Hepatocyte (in vitro differentiated cells): ENCODE results near the gene WDHD1. TPM values are rescaled to one million over a fixed set of nuclear protein-coding genes. Genes with fewer than 3 reads are reported as not detected.

ENCODE experiments used
- DNase-seq: peaks from one replicate; pipeline ENCODE4 v3.0.0-alpha.2; 2016; ENCODE audit warnings: low spot score
- H2AFZ ChIP-seq: fragments of 200-600 bp; sonication (generic); 2 replicates; pipeline ENCODE4 v1.6.0; 2016; ENCODE audit warnings: antibody characterized with exemption, mild to moderate bottlenecking
- H3K27ac ChIP-seq: fragments of 200-600 bp; sonication (generic); 2 replicates; pipeline ENCODE4 v1.5.1; 2016; ENCODE audit warnings: mild to moderate bottlenecking
- H3K27me3 ChIP-seq: fragments of 200-600 bp; sonication (generic); 2 replicates; pipeline ENCODE4 v1.6.1; 2016
- H3K36me3 ChIP-seq: fragments of 200-600 bp; sonication (generic); replicated peaks from 2 replicates; pipeline ENCODE4 v1.5.1; 2016; ENCODE audit warnings: low read depth; ENCODE audit not compliant: insufficient read depth
- H3K4me1 ChIP-seq: fragments of 200-600 bp; sonication (generic); 2 replicates; pipeline ENCODE4 v1.5.1; 2016; ENCODE audit warnings: mild to moderate bottlenecking, moderate library complexity; ENCODE audit not compliant: insufficient read depth
- H3K4me2 ChIP-seq: fragments of 200-600 bp; sonication (generic); 2 replicates; pipeline ENCODE4 v1.6.0; 2016
- H3K4me3 ChIP-seq: fragments of 200-600 bp; sonication (generic); 2 replicates; pipeline ENCODE4 v1.5.1; 2016; ENCODE audit warnings: mild to moderate bottlenecking
- H3K79me2 ChIP-seq: fragments of 200-600 bp; sonication (generic); 2 replicates; pipeline ENCODE4 v1.6.0; 2017; ENCODE audit warnings: mild to moderate bottlenecking
- H3K9me2 ChIP-seq: fragments of 200-600 bp; sonication (generic); replicated peaks from 2 replicates; pipeline ENCODE4 v1.6.0; 2017; ENCODE audit warnings: mild to moderate bottlenecking; ENCODE audit not compliant: insufficient read depth
- H3K9me3 ChIP-seq: fragments of 200-600 bp; sonication (generic); 2 replicates; pipeline ENCODE4 v1.5.1; 2016; ENCODE audit warnings: low read depth, mild to moderate bottlenecking
- H4K20me1 ChIP-seq: fragments of 200-600 bp; sonication (generic); 2 replicates; pipeline ENCODE4 v1.6.0; 2016; ENCODE audit warnings: mild to moderate bottlenecking; ENCODE audit not compliant: insufficient read depth, poor library complexity, severe bottlenecking
- CTCF ChIP-seq: fragments of 200-600 bp; sonication (generic); IDR thresholded peaks from 2 replicates; pipeline ENCODE4 v1.5.1; 2016; ENCODE audit warnings: antibody characterized with exemption, mild to moderate bottlenecking; ENCODE audit not compliant: poor library complexity
- EZH2 ChIP-seq: fragments of 200-600 bp; sonication (generic); IDR thresholded peaks from 2 replicates; pipeline ENCODE4 v1.6.1; 2016; ENCODE audit warnings: antibody characterized with exemption, mild to moderate bottlenecking, borderline replicate concordance
- EZH2phosphoT487 ChIP-seq: fragments of 200-600 bp; sonication (generic); IDR thresholded peaks from one replicate; pipeline ENCODE4 v1.6.1; 2018; ENCODE audit warnings: antibody characterized with exemption, mild to moderate bottlenecking, low read depth, moderate library complexity; ENCODE audit not compliant: unreplicated experiment, severe bottlenecking
- WGBS: methylation state at CpG from one replicate; pipeline ENCODE4 v1.1.6; 2016; ENCODE audit warnings: low lambda C conversion rate; ENCODE audit errors: missing lambda C conversion rate; 5-methylcytosine and 5-hydroxymethylcytosine counted together
- polyA plus RNA-seq: library from polyadenylated mRNA; unstranded; fragments of >200 nt; fragmentation: Nextera tagmentation; extraction: Ambion mirVana; gene quantifications from 2 replicates; pipeline ENCODE4 v1.2.1, GENCODE V29; 2016
- total RNA-seq: library from RNA; depleted of rRNA; stranded (reverse); fragments of >200 nt; gene quantifications from 2 replicates; pipeline ENCODE4 v1.2.3, GENCODE V29; 2014

Gene WDHD1
- total and polyA plus RNA-seq, 2 experiments from 2014 or later = 4.1 to 5.9 TPM

- Histone ChIP-seq H3K36me3 (no peaks in the 10 kb centered on the region), H3K4me3 (no peak overlapping the region), H3K79me2 (no peaks in the 10 kb centered on the region), H4K20me1 (no peaks in the 10 kb centered on the region), H3K4me1 (no peaks in the 10 kb centered on the region), H3K27me3 (no peaks in the 10 kb centered on the region), H3K27ac (no peak overlapping the region), H3K9me2 (no peaks in the 10 kb centered on the region), H3K9me3 (no peaks in the 10 kb centered on the region), H2AFZ (no peak overlapping the region), H3K4me2 (no peak overlapping the region)
- WGBS = 96% methylated on average over 5 of the region's 5 CpGs
- DNase-seq = no peak
- TF ChIP-seq CTCF = no peak
- no peak for TF ChIP-seq EZH2
- no peak for TF ChIP-seq EZH2phosphoT487
Measured at GRCh38 chr14:54935958-54936357, 90.9 kb downstream of the WDHD1 start.

GRCh38 chr14:54935100-54935499 lies 91.8 kb downstream of the WDHD1 start:
- 50% methylated on average over 2 of the region's 2 CpGs for WGBS
- no peak overlapping the region for H3K4me2 ChIP-seq
- no peaks in the 10 kb centered on the region for H3K27me3 ChIP-seq
- H3K27ac ChIP-seq = no peak overlapping the region
- no peaks in the 10 kb centered on the region for H3K4me1 ChIP-seq
- no peak overlapping the region for H2AFZ ChIP-seq
- H3K9me3 ChIP-seq = no peaks in the 10 kb centered on the region
- no peak for TF ChIP-seq CTCF
- TF ChIP-seq EZH2phosphoT487 = no peak
- no peak for TF ChIP-seq EZH2
- no peaks in the 10 kb centered on the region for H4K20me1 ChIP-seq
- H3K4me3 ChIP-seq = no peak overlapping the region
- no peaks in the 10 kb centered on the region for H3K79me2 ChIP-seq
- DNase-seq = no peak
- no peaks in the 10 kb centered on the region for H3K9me2 ChIP-seq
- no peaks in the 10 kb centered on the region for H3K36me3 ChIP-seq

GRCh38 chr14:54933006-54933405 lies 93.9 kb downstream of the WDHD1 start:
- 82% methylated on average over 1 of the region's 1 CpG for WGBS
- TF ChIP-seq CTCF (no peak), EZH2phosphoT487 (no peak), EZH2 (no peak)
- H3K27me3 ChIP-seq = no peaks in the 10 kb centered on the region
- no peaks in the 10 kb centered on the region for H3K79me2 ChIP-seq
- no peak overlapping the region for H3K27ac ChIP-seq
- no peaks in the 10 kb centered on the region for H3K4me1 ChIP-seq
- H3K36me3 ChIP-seq = no peaks in the 10 kb centered on the region
- no peaks in the 10 kb centered on the region for H3K9me3 ChIP-seq
- no peak overlapping the region for H3K4me3 ChIP-seq
- no peak overlapping the region for H3K4me2 ChIP-seq
- DNase-seq = no peak
- no peaks in the 10 kb centered on the region for H3K9me2 ChIP-seq
- H2AFZ ChIP-seq = no peak overlapping the region
- no peaks in the 10 kb centered on the region for H4K20me1 ChIP-seq
